ENCODE results near the gene SRM.
"Not testable (repeated sequence)": the region's sequence is repeated elsewhere in the genome, so short reads cannot be mapped to it uniquely, and the experiment has no call there.

The SRM gene

DNA sequence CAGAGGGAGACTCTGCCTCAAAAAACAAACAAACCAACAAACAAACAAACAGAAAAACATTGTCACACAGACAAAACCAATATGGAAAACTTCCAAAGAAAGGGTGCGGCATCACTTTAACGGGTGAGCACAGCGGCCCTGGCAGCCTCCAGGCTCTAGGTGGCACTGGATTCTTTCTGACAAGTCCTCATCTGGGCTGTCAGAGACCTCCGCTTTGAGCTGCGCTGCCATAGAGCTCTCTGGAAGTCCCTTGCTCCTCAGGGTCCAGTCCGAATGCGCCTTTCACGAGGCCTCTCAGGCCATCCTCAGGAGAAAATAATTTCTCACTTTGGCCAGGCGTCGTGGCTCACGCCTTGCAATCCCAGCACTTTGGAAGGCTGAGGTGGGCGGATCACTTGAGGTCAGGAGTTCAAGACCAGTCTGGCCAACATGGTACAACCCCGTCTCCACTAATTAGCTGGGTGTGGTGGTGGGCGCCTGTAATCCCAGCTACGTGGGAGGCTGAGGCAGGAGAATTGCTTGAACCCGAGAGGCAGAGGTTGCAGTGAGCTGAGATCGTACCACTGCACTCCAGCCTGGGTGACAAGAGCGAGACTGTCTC is 4.2 kb upstream of the SRM start:
- not testable (repeated sequence) for DNase-seq

DNA sequence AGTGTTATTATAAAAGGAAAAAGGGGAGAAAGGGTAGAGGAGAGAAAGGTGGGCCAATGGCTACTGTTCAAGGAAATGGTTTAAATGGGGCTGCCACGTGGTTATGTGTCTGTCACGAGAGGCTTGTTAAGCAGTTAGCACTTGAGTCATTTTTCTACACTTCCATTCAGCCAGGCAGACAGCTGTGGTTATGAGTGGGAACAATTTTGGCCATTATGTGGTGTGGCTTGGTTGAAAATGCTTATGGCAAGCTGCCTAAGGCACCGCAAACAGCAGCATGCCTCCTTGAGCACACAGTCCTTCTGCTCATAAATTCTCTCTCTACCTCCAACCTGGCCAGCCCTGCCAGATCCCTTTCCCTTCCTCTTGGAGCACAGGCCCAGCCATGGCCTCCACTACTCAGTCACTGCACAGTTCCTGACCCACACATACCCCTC is 3.2 kb upstream of the SRM start:
- DNase-seq, result no peak

DNA sequence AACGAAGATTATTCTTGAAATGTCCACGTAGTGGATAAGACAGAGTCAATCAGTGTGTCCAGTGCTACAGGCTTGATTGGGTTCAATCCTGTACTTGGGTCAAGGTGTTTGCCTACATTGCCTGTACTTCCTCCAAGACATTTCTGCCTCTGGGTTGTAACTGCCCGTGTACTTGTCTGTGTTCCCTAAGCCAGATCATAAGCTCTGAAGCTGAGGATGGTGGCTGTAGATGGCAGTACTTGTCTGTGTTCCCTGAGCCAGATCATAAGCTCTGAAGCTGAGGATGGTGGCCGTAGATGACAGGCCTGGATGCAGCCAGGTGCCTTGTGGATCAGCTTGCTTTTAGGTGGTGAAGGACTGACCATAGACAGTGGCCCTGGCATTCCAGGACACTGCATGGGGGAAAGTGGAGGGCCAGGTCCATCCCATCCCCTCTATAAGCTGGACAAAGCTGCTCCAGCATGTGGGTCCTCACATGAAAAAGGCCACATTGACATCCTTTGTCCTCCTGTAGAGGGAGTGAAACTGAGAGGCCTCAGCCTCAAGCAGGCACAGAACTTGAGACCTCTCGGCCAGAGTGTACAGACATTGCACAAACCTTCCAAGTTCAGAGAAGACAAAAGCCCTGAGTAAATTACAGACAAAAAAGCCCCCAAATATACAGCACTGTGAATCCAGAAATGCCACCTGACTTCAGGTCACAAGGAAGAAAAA is 2.0 kb upstream of the SRM start:
- DNase-seq, result no peak

- DNase-seq, result peak in 2 of 6 experiments; percentile 40 to 65
These were observed 457 bp downstream of the SRM start for GRCh38 chr1:11059155-11059967.

- DNase-seq, result no peak
These were observed 1.1 kb downstream of the SRM start for GRCh38 chr1:11058595-11059154.

DNA sequence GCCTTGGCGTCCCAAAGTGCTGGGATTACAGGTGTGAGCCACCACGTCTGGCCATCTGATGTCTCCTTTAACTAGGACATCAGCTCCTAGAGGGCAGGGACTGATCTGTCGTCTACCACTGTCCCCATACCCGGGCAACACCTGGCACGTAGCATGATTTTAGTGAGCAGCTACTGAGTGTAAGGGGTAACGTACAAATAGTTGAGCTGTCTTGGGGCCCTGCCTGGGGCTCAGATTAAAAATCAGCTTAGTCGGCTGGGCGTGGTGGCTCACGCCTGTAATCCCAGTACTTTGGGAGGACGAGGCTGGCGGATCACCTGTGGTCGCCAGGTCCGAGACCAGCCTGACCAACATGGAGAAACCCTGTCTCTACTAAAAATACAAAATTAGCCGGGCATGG is 1.8 kb downstream of the SRM start:
- no peak for DNase-seq

DNA sequence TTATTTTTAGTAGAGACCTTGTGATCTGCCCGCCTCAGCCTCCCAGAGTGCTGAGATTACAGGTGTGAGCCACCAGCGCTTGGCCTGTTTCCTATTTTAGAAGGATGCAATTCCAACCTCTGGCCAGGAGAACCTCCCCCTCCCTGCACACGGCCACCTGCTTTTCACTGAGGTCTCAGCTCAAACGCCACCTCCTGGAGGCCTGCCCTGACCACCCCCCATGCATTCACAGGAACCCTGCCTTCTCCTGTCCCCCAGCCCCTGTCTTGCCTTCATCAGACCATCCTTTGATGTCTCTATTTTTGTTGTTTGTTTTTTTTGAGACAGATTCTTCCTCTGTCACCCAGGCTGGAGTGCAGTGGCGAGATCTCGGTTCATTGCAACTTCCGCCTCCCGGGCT is 2.3 kb downstream of the SRM start:
- no peak for DNase-seq

DNA sequence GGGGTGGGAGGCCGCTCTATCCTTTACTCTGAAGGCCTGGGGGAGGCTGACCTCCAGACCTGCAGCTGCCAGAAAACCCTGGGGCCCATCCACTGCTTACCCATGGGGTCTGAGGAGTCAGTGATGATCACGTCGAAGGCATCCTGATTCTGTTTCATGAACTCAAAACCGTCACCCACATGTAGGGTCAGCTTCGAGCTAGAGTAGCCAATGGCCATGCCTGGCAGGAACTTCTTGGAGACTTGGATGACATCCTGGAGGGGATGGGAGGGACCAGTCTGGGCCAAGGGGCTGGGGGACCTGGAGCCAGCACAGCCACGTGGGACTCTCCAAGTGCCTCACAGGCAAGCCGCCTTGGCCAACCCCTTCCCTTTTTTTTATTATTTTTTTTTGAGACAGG is 3.3 kb downstream of the SRM start:
- DNase-seq, result no peak

- DNase-seq, result no peak
These were observed 4.1 kb downstream of the SRM start for GRCh38 chr1:11055676-11056075.

- DNase-seq, result no peak
These were observed 5.2 kb downstream of the SRM start for GRCh38 chr1:11054666-11055065.

GRCh38 chr1:11054181-11054580 is 5.6 kb downstream of the SRM start:
- DNase-seq, result no peak

DNA sequence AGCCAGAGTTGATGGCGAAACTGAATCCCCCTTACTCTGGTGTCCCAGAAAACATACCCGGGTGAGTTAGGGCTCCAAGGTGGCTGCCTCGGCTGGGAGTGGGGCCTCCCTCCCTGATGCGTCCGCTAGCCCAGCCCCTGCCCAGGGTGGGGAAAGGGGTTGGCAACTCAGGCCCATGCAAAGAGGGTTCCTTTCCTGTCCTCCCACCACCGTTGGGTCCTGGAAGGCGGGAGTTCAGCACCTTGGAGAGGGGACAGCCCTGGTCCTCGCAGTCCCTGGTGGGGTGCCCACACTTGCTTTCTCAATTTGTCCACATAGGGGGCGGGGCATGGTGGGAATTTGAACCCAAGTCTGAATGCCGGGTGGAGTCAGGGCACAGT is 6.1 kb downstream of the SRM start:
- DNase-seq, result no peak

- DNase-seq, result no peak
These were observed 6.7 kb downstream of the SRM start for GRCh38 chr1:11052839-11053757.

- no peak for DNase-seq
These were observed 7.9 kb downstream of the SRM start for GRCh38 chr1:11051781-11052511.

- DNase-seq, result not testable (repeated sequence)
These were observed 8.7 kb downstream of the SRM start for GRCh38 chr1:11051121-11051520.

- no peak for DNase-seq
These were observed 13.0 kb downstream of the SRM start, which contains the start of gene MASP2 for GRCh38 chr1:11046625-11047365. TSS of gene MASP2 (minus strand) at chr1:11047239. CDS start at chr1:11047207, 32 bp downstream.

GRCh38 chr1:11046270-11046566 is 13.6 kb downstream of the SRM start:
- no peak for DNase-seq

DNA sequence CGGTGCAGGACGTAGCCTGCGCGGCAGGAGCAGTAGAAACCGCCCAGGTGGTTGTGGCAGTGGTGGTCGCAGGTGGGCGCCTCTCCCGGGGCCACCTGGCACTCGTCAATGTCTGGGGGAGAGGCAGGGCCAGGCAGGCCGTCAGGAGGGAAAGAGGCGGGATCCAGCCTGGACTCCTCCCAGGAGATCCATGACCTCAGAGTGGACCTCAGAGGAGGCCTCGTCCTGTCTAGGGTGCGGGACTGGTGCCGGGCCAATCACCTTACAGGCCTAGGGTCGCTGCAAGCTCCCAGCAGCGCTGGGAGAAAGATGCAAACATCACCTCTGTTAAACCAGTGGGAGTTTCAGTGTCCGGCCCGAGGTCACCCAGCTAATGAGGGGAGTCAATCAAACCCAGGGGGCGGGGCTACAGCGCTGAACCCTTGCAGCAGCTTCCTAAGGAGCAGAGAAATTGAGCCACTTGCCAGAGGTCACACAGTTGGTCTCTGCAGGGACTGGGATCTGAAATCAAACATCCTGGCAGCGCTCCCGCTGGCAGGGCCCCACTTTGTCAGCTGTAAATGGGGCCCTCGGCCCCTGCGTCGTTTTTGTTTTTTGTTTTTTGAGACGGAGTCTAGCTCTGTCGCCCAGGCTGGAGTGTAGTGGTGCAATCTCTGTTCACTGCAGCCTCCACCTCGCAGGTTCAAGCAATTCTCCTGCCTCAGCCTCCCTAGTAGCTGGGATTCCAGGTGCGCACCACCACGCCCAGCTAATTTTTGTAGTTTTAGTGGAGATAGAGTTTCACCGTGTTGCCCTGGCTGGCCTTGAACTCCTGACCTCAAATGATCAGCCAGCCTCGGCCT is 14.2 kb downstream of the SRM start:
- DNase-seq, result no peak

DNA sequence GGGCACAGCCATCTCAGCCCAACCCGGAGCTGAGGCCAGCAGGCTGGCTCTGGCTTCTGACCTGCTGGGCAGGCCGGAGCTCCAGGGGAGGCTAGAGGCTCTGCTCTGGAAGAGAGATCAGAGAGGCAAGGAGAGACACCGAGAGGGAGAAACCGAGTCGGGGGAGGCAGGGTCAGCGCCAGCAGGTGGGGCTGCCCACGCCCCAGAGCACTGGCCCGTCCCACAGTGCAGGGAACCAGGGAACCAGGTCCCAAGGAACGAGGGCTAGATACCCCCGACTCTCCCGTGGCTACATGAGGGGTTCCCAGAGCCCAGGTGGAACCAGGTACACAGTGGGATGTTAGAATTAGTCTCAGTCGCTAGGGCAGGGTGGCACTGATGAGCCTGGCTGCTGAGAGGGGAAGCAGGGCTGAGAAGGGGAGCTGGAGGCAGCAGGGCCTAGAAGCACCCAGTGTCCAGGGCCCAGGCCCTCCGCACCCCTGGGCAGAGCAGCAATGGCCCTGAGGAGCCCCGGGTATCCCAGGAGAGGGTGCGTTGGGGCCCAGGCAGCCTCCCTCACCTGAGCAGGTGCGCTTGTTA is 14.9 kb downstream of the SRM start:
- DNase-seq, result no peak
